Measurements from ENCODE around the gene SS18L1.

GRCh38 chr20:62227591-62227976 is 84.0 kb downstream of the SS18L1 start:
- TF ChIP-seq CTCF (IDR thresholded peaks at IDR 0.05): no peak
- TF ChIP-seq POLR2A (IDR thresholded peaks at IDR 0.05): no peak
- no peak for TF ChIP-seq POLR2AphosphoS5 (IDR thresholded peaks at IDR 0.05)
- no peak for TF ChIP-seq EP300 (IDR thresholded peaks at IDR 0.05)

All from upper lobe of left lung (tissue), 4 donors.